Type B pancreatic cell (in vitro differentiated cells): ENCODE results near the gene FOXL2NB. TPM values are rescaled to one million over a fixed set of nuclear protein-coding genes. Genes with fewer than 3 reads are reported as not detected.

ENCODE experiments used
- DNase-seq: peaks from one replicate; pipeline ENCODE4 v3.0.0; 2021; ENCODE audit warnings: mixed read lengths; ENCODE audit not compliant: unreplicated experiment; ENCODE audit errors: extremely low spot score
- H3K27ac Mint-ChIP-seq: 2 replicates; pipeline ENCODE4 v1.8.0; 2021; ENCODE audit warnings: mild to moderate bottlenecking, mixed read lengths
- H3K27me3 Mint-ChIP-seq: 2 replicates; pipeline ENCODE4 v1.8.0; 2021; ENCODE audit warnings: mixed read lengths
- H3K36me3 Mint-ChIP-seq: 2 replicates; pipeline ENCODE4 v1.8.0; 2021; ENCODE audit warnings: mixed read lengths
- H3K4me1 Mint-ChIP-seq: one replicate; pipeline ENCODE4 v1.8.0; 2021; ENCODE audit warnings: mixed read lengths; ENCODE audit not compliant: unreplicated experiment
- H3K4me3 Mint-ChIP-seq: 2 replicates; pipeline ENCODE4 v1.8.0; 2021; ENCODE audit warnings: mild to moderate bottlenecking, mixed read lengths
- H3K9me3 Mint-ChIP-seq: 2 replicates; pipeline ENCODE4 v1.8.0; 2021; ENCODE audit warnings: mixed read lengths
- total RNA-seq: library from RNA; stranded (reverse); gene quantifications from 2 replicates; pipeline ENCODE4 v1.2.1, GENCODE V29; 2021; ENCODE audit warnings: low replicate concordance
- TF ChIP-seq, protein P1 (sequence below): fragments of 200-600 bp; sonication (generic); conservative IDR thresholded peaks from 2 replicates; pipeline ENCODE4 v1.5.0; 2021; ENCODE audit warnings: antibody characterized with exemption, mild to moderate bottlenecking

Gene FOXL2NB
- total RNA-seq, 1 donor from 2014 or later, result 0.34 TPM

DNA sequence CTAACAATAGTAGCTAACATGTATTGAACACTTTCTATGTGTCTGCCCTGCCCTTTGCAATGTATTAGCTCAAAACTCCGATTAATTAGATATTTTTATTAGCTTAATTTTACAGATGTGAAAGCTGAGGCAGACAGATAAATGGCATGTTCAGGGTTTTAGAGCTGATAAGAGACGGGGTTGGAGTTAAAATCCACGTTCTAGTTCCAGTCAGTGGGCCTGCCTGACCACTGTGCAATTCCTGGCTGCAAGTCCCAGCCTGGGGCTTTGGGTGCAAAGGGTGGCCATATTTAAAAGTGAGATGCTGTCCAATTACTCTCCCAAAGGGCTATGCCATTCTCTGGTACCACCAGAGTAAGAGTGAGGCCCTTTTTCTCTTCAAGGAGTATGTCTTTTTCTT lies 33.3 kb upstream of the FOXL2NB start:
- TF ChIP-seq, protein P1, sequence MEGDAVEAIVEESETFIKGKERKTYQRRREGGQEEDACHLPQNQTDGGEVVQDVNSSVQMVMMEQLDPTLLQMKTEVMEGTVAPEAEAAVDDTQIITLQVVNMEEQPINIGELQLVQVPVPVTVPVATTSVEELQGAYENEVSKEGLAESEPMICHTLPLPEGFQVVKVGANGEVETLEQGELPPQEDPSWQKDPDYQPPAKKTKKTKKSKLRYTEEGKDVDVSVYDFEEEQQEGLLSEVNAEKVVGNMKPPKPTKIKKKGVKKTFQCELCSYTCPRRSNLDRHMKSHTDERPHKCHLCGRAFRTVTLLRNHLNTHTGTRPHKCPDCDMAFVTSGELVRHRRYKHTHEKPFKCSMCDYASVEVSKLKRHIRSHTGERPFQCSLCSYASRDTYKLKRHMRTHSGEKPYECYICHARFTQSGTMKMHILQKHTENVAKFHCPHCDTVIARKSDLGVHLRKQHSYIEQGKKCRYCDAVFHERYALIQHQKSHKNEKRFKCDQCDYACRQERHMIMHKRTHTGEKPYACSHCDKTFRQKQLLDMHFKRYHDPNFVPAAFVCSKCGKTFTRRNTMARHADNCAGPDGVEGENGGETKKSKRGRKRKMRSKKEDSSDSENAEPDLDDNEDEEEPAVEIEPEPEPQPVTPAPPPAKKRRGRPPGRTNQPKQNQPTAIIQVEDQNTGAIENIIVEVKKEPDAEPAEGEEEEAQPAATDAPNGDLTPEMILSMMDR, result no peak
- no peaks in the 10 kb centered on the region for H3K36me3 Mint-ChIP-seq
- no peaks in the 10 kb centered on the region for H3K9me3 Mint-ChIP-seq
- H3K27ac Mint-ChIP-seq, result no peak overlapping the region
- DNase-seq, result no peak
- no peak overlapping the region for H3K4me3 Mint-ChIP-seq
- H3K27me3 Mint-ChIP-seq, result no peaks in the 10 kb centered on the region
- H3K4me1 Mint-ChIP-seq, result peaks cover 5% of the 10 kb centered on the region

DNA sequence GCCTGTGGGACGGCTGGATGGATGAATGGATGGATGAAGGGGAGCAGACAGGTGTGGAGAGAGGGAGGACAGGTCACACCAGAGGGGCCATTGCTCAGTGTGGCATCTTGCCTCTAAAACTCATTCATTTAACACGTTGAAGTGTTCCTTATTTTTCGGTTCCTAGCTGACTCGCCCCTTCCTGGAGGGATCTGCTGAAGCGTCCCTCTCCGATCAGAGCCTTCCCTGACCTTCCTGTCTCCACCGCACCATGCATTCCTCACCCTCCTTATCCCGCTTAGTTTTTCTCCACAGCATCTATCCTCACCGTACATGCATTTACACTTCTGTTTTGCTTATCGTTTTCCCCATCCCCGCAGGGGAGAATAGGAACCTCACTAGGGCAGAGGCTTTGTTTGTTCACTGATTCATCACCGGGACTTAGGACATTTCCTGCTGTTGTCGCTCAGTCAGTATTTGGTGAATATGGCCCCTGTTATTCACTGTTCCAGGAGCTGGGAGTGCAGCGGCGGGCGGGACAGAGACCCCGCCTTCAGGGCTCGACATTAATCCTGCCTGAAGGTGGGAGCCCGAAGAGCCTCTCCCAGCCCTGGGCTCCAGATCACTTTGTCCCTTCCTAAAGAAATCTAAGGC lies 32.0 kb upstream of the FOXL2NB start:
- Mint-ChIP-seq H3K9me3 (no peaks in the 10 kb centered on the region), H3K36me3 (no peaks in the 10 kb centered on the region), H3K27ac (peak overlapping the region; percentile 74), H3K27me3 (no peaks in the 10 kb centered on the region), H3K4me1 (peaks cover 5% of the 10 kb centered on the region), H3K4me3 (peak overlapping the region; percentile 93)
- TF ChIP-seq, protein P1, result no peak
- no peak for DNase-seq

DNA sequence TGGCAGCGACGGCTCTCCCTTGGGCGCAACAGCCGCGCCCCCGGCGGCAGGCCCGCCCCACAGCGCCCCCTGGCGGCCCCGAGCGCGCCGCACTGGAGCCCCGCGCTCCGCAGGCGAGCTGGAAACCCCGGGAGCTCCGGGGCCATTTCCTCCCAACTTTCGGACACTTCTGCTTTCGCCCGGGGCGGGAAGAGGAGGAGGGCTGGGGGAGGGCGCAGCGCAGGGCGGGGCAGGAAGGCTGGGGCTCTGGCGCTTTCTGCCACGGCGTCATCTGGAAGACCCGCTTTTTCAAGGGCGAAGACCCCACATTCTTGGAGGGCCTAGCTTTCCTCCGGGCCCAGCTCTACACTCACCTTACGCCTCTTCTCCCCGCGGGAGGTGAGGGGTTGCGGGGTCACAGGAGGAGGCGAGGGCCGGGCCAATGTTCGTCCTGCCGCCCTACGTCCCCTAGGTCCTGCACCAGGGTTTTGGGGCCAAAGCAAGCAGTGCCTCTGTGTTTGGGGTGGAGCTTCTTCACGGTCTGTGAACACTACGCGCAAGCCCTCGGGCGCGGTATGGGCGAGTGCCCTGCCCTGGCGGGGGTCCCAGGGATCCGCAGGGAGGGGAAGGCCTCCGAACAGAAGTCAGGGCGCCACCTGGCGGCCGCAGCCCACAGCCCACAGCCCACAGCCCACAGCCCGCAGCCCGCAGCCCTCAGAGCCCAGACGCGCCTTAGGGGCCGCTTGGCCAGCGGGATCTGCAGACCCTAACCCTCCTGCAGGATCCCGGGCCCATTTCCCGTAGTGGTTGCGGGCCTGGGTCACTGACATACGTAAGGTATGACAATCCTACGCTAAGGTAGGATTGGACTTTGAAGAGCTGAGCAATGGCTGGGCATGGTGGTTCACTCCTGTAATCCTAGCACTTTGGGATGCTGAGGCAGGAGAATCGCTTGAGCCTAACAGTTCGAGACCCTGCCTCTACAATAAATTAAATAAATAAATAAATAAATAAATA lies 31.2 kb upstream of the FOXL2NB start:
- Mint-ChIP-seq H3K27ac (peak overlapping the region; percentile 87), H3K9me3 (no peaks in the 10 kb centered on the region), H3K27me3 (no peaks in the 10 kb centered on the region), H3K4me3 (peak overlapping the region; percentile 93), H3K4me1 (peaks cover 5% of the 10 kb centered on the region), H3K36me3 (no peaks in the 10 kb centered on the region)
- TF ChIP-seq, protein P1, result peak; percentile 83
- peak; percentile 96 for DNase-seq

DNA sequence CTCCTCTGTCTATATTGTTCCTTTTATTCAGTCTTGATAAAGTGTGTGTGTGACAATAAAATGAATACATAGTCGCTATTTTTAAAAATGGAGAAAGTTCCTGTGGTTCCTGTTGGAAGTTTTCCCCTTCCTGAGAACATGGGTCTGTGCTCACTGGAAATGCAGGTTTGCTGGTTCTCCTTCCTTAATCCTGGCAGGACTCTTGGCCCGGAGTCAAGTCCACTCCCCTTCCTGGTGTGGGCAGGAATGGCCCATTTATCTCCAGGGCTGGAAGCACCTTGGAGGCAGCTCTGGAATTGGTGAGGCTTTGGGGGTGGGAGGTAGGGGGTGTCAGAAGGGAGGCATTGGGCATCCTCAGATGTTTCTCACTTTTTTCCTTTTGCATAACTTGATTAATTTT lies 30.2 kb upstream of the FOXL2NB start:
- Mint-ChIP-seq H3K27ac (no peak overlapping the region), H3K36me3 (no peaks in the 10 kb centered on the region), H3K9me3 (no peaks in the 10 kb centered on the region), H3K4me1 (peaks cover 5% of the 10 kb centered on the region), H3K4me3 (peak overlapping the region; percentile 52), H3K27me3 (no peaks in the 10 kb centered on the region)
- DNase-seq, result no peak
- TF ChIP-seq, protein P1, result no peak

DNA sequence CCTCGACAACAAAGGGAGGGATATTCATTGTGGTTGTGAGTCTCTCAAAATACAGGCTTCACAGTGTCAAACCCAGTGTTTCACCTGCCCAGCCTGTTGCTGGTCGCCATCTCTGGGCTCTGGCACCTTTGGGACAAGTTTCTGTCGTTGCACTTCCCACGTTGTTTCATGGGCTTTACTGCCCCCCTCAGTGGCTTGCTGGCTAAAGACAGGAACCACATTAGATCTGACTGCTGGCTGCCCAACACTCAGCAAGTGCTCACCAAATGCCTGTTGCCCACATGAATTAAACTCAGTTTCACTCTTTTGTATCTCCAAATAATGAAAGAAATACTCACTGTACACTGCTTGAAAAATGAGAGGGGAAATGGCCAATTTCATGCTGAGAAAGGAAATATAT lies 27.7 kb upstream of the FOXL2NB start:
- TF ChIP-seq, protein P1, result no peak
- H3K36me3 Mint-ChIP-seq, result no peaks in the 10 kb centered on the region
- H3K4me1 Mint-ChIP-seq, result peaks cover 5% of the 10 kb centered on the region
- H3K4me3 Mint-ChIP-seq, result no peak overlapping the region
- H3K27me3 Mint-ChIP-seq, result no peaks in the 10 kb centered on the region
- DNase-seq, result no peak
- H3K9me3 Mint-ChIP-seq, result no peaks in the 10 kb centered on the region
- H3K27ac Mint-ChIP-seq, result no peak overlapping the region
